IMR-90 (cell line): ENCODE data around the gene ESR1. TPM values are rescaled to one million over a fixed set of nuclear protein-coding genes. Genes with fewer than 3 reads are reported as not detected.

Experiments
- ATAC-seq: fragments of 200-7000 bp; cut with Tn5 transposase; 2 replicates; pipeline ENCODE4 v1.9.1; 2020; ENCODE audit warnings: low read depth, mild to moderate bottlenecking, moderate library complexity
- BruUV-seq: library from RNA; stranded (reverse); fragments of 400-500 nt; replicated peaks from 2 replicates; lab custom pipeline; 2021; lab: Mats Ljungman, UMichigan
- CTCF ChIA-PET: fragments of 300-600 bp; formaldehyde crosslinking; extraction: SDS; loops from one replicate; lab custom pipeline; 2021; ENCODE audit warnings: antibody characterized with exemption; lab: Yijun Ruan, JAX
- POLR2A ChIA-PET: fragments of 300-600 bp; sonication (Branson Sonifier 250); formaldehyde crosslinking; loops from one replicate; lab custom pipeline; 2022; ENCODE audit warnings: antibody characterized with exemption; ENCODE audit not compliant: unreplicated experiment; lab: Charles Lee
- DNase-seq: peaks from one replicate; pipeline ENCODE4 v3.0.0; 2013
- H2AFZ ChIP-seq: replicated peaks from 2 replicates; pipeline ENCODE3; 2013; ENCODE audit warnings: low read length, mild to moderate bottlenecking; ENCODE audit not compliant: poor library complexity
- H2AK5ac ChIP-seq: 2 replicates; pipeline ENCODE4 v1.6.1; 2013; ENCODE audit warnings: low read depth, low read length, inconsistent platforms
- H2AK9ac ChIP-seq: replicated peaks from 2 replicates; pipeline ENCODE3; 2013; ENCODE audit warnings: mild to moderate bottlenecking, low read depth, low read length, moderate library complexity; ENCODE audit not compliant: poor library complexity
- H2BK120ac ChIP-seq: 2 replicates; pipeline ENCODE4 v1.6.1; 2013; ENCODE audit warnings: low read depth, low read length, inconsistent platforms
- H2BK15ac ChIP-seq: 3 replicates; pipeline ENCODE4 v1.6.1; 2013; ENCODE audit warnings: low read depth, low read length, inconsistent platforms
- H2BK20ac ChIP-seq: 2 replicates; pipeline ENCODE4 v1.6.1; 2013; ENCODE audit warnings: low read depth, mild to moderate bottlenecking, inconsistent platforms, low read length, moderate library complexity
- H2BK5ac ChIP-seq: 2 replicates; pipeline ENCODE4 v1.6.1; 2013; ENCODE audit warnings: mild to moderate bottlenecking, low read depth, low read length, inconsistent platforms; ENCODE audit not compliant: poor library complexity, severe bottlenecking
- H3K14ac ChIP-seq: replicated peaks from 2 replicates; pipeline ENCODE4 v1.6.1; 2013; ENCODE audit warnings: low read depth, low read length, inconsistent platforms
- H3K18ac ChIP-seq: 2 replicates; pipeline ENCODE4 v1.6.1; 2013; ENCODE audit warnings: low read depth, low read length, control low read depth
- H3K23ac ChIP-seq: 2 replicates; pipeline ENCODE4 v1.6.1; 2013; ENCODE audit warnings: low read depth, low read length, inconsistent platforms
- H3K27ac ChIP-seq: 2 replicates; pipeline ENCODE4 v1.5.1; 2013; ENCODE audit warnings: mild to moderate bottlenecking, control low read depth, low read length; ENCODE audit not compliant: insufficient read depth
- H3K27me3 ChIP-seq: 2 replicates; pipeline ENCODE4 v1.6.1; 2013; ENCODE audit warnings: low read length; ENCODE audit not compliant: control insufficient read depth, insufficient read depth
- H3K36me3 ChIP-seq: 2 replicates; pipeline ENCODE4 v1.6.1; 2013; ENCODE audit warnings: low read length, mixed read lengths; ENCODE audit not compliant: control insufficient read depth, insufficient read depth
- H3K4ac ChIP-seq: 2 replicates; pipeline ENCODE4 v1.6.1; 2013; ENCODE audit warnings: low read depth, low read length, inconsistent platforms
- H3K4me1 ChIP-seq: 2 replicates; pipeline ENCODE4 v1.6.1; 2013; ENCODE audit warnings: low read length, mixed read lengths; ENCODE audit not compliant: control insufficient read depth, insufficient read depth
- H3K4me2 ChIP-seq: 2 replicates; pipeline ENCODE4 v1.6.1; 2013; ENCODE audit warnings: low read depth, mild to moderate bottlenecking, control low read depth, low read length, moderate library complexity
- H3K4me3 ChIP-seq: 2 replicates; pipeline ENCODE4 v1.5.1; 2013; ENCODE audit warnings: low read depth, mild to moderate bottlenecking, control low read depth, low read length, moderate library complexity; ENCODE audit not compliant: insufficient read depth
- H3K56ac ChIP-seq: 2 replicates; pipeline ENCODE4 v1.6.1; 2013; ENCODE audit warnings: low read length, inconsistent platforms; ENCODE audit not compliant: insufficient read depth; ENCODE audit errors: extremely low read depth
- H3K79me1 ChIP-seq, 2 experiments: 2 replicates each; pipeline ENCODE4 v1.6.1; 2013; ENCODE audit warnings: low read length in 2 of 2, inconsistent platforms in 1 of 2, low read depth in 1 of 2
- H3K9ac ChIP-seq: 2 replicates; pipeline ENCODE4 v1.6.1; 2013; ENCODE audit warnings: low read depth, low read length, control low read depth
- H3K9me1 ChIP-seq: 2 replicates; pipeline ENCODE4 v1.6.1; 2013; ENCODE audit warnings: low read length, inconsistent platforms; ENCODE audit not compliant: insufficient read depth
- H3K9me3 ChIP-seq: 2 replicates; pipeline ENCODE4 v1.6.1; 2013; ENCODE audit warnings: low read length; ENCODE audit not compliant: control insufficient read depth, insufficient read depth
- H4K20me1 ChIP-seq: 2 replicates; pipeline ENCODE4 v1.6.1; 2013; ENCODE audit warnings: low read length, inconsistent platforms; ENCODE audit not compliant: insufficient read depth
- H4K5ac ChIP-seq: 2 replicates; pipeline ENCODE4 v1.6.1; 2013; ENCODE audit warnings: mild to moderate bottlenecking, low read depth, low read length, control low read depth
- H4K8ac ChIP-seq, 2 experiments: 2 replicates each; pipeline ENCODE4 v1.6.1; 2013; ENCODE audit warnings: low read depth in 2 of 2, low read length in 2 of 2, control low read depth in 1 of 2, inconsistent platforms in 1 of 2
- H4K91ac ChIP-seq: 2 replicates; pipeline ENCODE4 v1.6.1; 2013; ENCODE audit warnings: low read depth, low read length, inconsistent platforms; ENCODE audit not compliant: insufficient read depth
- CEBPB ChIP-seq: IDR thresholded peaks from 2 replicates; pipeline ENCODE4 v1.6.1; 2012; ENCODE audit warnings: low read depth, low read length, improper control_type of control experiment
- MAZ ChIP-seq: IDR thresholded peaks from 2 replicates; pipeline ENCODE4 v1.6.1; 2012; ENCODE audit warnings: low read depth, mild to moderate bottlenecking, low read length, improper control_type of control experiment, moderate library complexity, borderline replicate concordance
- MXI1 ChIP-seq: IDR thresholded peaks from 2 replicates; pipeline ENCODE4 v1.6.1; 2012; ENCODE audit warnings: low read depth, mild to moderate bottlenecking, low read length, moderate library complexity, borderline replicate concordance
- POLR2A ChIP-seq: IDR thresholded peaks from 2 replicates; pipeline ENCODE4 v1.6.1; 2012; ENCODE audit warnings: mild to moderate bottlenecking, low read depth, low read length
- RFX5 ChIP-seq: IDR thresholded peaks from 2 replicates; pipeline ENCODE4 v1.8.0; 2012; ENCODE audit warnings: low read depth, mild to moderate bottlenecking, low read length, moderate library complexity
- SMC3 ChIP-seq: fragments of 150-350 bp; IDR thresholded peaks from 2 replicates; pipeline ENCODE4 v1.6.1; 2016; ENCODE audit warnings: low read depth, mild to moderate bottlenecking, antibody characterized with exemption, low read length, moderate library complexity
- WGBS, 2 experiments: methylation state at CpG; one replicate each; pipeline versions ENCODE4 v1.1.5 to v1.1.7; 2013; ENCODE audit warnings: missing lambda C conversion rate in 2 of 2; ENCODE audit not compliant: insufficient read length in 1 of 2; ENCODE audit errors: extremely low coverage in 2 of 2; 5-methylcytosine and 5-hydroxymethylcytosine counted together
- dilution Hi-C: fragments of 300-500 bp; cut with HindIII; formaldehyde crosslinking; loops from one replicate; pipeline ENCODE4 v1.14.3; 2018; ENCODE audit warnings: low sequenced_read_pairs; ENCODE audit not compliant: unreplicated experiment
- in situ Hi-C: fragments of 300-500 bp; cut with MboI; formaldehyde crosslinking; loops from 3 replicates; pipeline ENCODE4 v1.14.3; 2019; ENCODE audit warnings: low sequenced_read_pairs, inconsistent platforms, mixed read lengths
- intact Hi-C: fragments of 100-400 bp; cut with micrococcal nuclease; formaldehyde crosslinking; loops from 2 replicates; pipeline ENCODE4 v1.10.0; 2022
- polyA plus RNA-seq, 3 experiments: library from polyadenylated mRNA; depleted of rRNA; stranded (reverse); fragments of >200 nt; gene quantifications; 2 replicates each; pipeline ENCODE4 v1.2.3, GENCODE V29; 2012; ENCODE audit warnings: low replicate concordance in 1 of 3
- total RNA-seq: library from RNA; depleted of rRNA; stranded (reverse); fragments of >200 nt; gene quantifications from 2 replicates; pipeline ENCODE4 v1.2.3, GENCODE V29; 2012

Gene ESR1
- total and polyA plus RNA-seq, 2 of the 4 experiments (the other 2 are of a cell fraction) = not detected

- no peaks in the 10 kb centered on the region for H4K20me1 ChIP-seq
- BruUV-seq = no TSS peak
- H3K27me3 ChIP-seq = no peaks in the 10 kb centered on the region
- H3K27ac ChIP-seq = no peak overlapping the region
- dilution Hi-C loops (no loop called here), intact Hi-C loops (no loop called here), in situ Hi-C loops (no loop called here)
- H3K79me1 ChIP-seq = peaks cover 3 to 5% of the 10 kb centered on the region in 2 experiments; a peak in 2 of 4 replicates
- no peak overlapping the region for H3K4ac ChIP-seq
- no peak overlapping the region for H2BK20ac ChIP-seq
- no peak overlapping the region for H4K91ac ChIP-seq
- no peak overlapping the region for H3K56ac ChIP-seq
- POLR2A ChIA-PET = no interaction called here
- H3K4me1 ChIP-seq = peaks cover 4% of the 10 kb centered on the region
- DNase-seq = no peak
- no peak overlapping the region for H3K14ac ChIP-seq
- no peak for ATAC-seq
- CTCF ChIA-PET = interaction anchor here (0.6 kb wide), 1 partner anchor 679 kb away, joined by 3 read pairs; no protein-coding TSS in a partner anchor
- H2BK15ac ChIP-seq = no peak overlapping the region
- no peak overlapping the region for H2AFZ ChIP-seq
- no peak overlapping the region for H4K5ac ChIP-seq
- H2BK5ac ChIP-seq = no peak overlapping the region
- no peak overlapping the region for H2AK9ac ChIP-seq
- no CpG with 5 or more reads among the region's 5 CpGs for WGBS, 2 experiments
- no peak overlapping the region for H2BK120ac ChIP-seq
- no peak overlapping the region for H3K18ac ChIP-seq
- no peaks in the 10 kb centered on the region for H3K9me3 ChIP-seq
- peaks cover 7% of the 10 kb centered on the region; the same call in 1 of the 2 replicates for H3K9me1 ChIP-seq
- H4K8ac ChIP-seq = no peak overlapping the region
- H3K23ac ChIP-seq = no peak overlapping the region
- TF ChIP-seq MXI1 (no peak), MAZ (no peak), SMC3 (no peak), POLR2A (no peak), RFX5 (no peak), CEBPB (no peak)
- H3K36me3 ChIP-seq = peaks cover 17% of the 10 kb centered on the region
- H2AK5ac ChIP-seq = no peak overlapping the region
- H3K9ac ChIP-seq = no peak overlapping the region
- no peak overlapping the region for H3K4me3 ChIP-seq
- H3K4me2 ChIP-seq = no peak overlapping the region
Observed at GRCh38 chr6:152164957-152165356, 357.5 kb downstream of the ESR1 start.
